Measurements from ENCODE around the gene MBOAT7.

DNA sequence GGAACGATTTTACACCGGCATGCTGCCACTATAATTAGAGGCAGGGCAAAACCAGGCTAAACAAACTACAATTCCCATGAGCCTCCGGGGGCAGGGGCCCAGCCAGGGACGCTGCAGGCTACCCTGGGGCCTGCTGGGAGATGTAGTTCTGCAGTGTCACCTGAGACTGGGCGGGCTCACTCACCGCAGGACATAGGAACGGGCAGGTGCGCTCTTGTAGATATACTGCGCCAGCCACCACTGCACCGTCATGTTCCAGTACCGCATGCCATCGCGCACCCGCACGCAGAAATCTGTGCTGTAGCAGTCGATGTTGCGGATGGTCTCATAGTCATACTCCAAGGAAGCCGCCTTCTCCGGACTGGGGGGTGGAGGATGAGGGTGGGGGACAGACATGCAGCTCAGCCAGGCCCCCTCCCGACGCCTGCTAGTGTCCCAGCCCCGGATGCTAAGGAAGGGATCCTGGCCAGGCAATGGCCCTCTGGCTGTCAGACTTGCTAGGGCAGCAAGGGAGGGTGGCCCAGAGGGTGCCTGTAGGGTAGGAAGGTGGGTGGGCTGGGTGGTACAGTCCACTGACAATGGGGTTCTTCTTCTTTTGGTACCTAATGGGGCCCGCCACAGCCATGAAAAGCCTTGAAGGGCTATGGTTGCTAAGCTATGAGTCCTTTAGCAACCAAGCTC lies 10.7 kb downstream of the MBOAT7 start:
- TF ChIP-seq, protein P1, sequence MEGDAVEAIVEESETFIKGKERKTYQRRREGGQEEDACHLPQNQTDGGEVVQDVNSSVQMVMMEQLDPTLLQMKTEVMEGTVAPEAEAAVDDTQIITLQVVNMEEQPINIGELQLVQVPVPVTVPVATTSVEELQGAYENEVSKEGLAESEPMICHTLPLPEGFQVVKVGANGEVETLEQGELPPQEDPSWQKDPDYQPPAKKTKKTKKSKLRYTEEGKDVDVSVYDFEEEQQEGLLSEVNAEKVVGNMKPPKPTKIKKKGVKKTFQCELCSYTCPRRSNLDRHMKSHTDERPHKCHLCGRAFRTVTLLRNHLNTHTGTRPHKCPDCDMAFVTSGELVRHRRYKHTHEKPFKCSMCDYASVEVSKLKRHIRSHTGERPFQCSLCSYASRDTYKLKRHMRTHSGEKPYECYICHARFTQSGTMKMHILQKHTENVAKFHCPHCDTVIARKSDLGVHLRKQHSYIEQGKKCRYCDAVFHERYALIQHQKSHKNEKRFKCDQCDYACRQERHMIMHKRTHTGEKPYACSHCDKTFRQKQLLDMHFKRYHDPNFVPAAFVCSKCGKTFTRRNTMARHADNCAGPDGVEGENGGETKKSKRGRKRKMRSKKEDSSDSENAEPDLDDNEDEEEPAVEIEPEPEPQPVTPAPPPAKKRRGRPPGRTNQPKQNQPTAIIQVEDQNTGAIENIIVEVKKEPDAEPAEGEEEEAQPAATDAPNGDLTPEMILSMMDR (IDR thresholded peaks at IDR 0.05): no peak
- TF ChIP-seq ZFP36 (IDR thresholded peaks at IDR 0.05; ENCODE audit: borderline replicate concordance, partially characterized antibody) (no peak), ESRRA (IDR thresholded peaks at IDR 0.05; ENCODE audit: borderline replicate concordance, low read length) (no peak), NPAS2 (CRISPR knock-in tag; IDR thresholded peaks at IDR 0.05; ENCODE audit: borderline replicate concordance) (no peak), CHD4 (IDR thresholded peaks at IDR 0.05; ENCODE audit: borderline replicate concordance) (no peak), MYC (IDR thresholded peaks at IDR 0.05; ENCODE audit: borderline replicate concordance, low read length) (no peak), RAD21 (conservative IDR thresholded peaks at IDR 0.05 in 1 of 2, IDR thresholded peaks at IDR 0.05 in 1 of 2) (no peak), RFX5 (IDR thresholded peaks at IDR 0.05) (no peak), CEBPB (IDR thresholded peaks at IDR 0.05) (no peak)
- TF ChIP-seq, protein P2, sequence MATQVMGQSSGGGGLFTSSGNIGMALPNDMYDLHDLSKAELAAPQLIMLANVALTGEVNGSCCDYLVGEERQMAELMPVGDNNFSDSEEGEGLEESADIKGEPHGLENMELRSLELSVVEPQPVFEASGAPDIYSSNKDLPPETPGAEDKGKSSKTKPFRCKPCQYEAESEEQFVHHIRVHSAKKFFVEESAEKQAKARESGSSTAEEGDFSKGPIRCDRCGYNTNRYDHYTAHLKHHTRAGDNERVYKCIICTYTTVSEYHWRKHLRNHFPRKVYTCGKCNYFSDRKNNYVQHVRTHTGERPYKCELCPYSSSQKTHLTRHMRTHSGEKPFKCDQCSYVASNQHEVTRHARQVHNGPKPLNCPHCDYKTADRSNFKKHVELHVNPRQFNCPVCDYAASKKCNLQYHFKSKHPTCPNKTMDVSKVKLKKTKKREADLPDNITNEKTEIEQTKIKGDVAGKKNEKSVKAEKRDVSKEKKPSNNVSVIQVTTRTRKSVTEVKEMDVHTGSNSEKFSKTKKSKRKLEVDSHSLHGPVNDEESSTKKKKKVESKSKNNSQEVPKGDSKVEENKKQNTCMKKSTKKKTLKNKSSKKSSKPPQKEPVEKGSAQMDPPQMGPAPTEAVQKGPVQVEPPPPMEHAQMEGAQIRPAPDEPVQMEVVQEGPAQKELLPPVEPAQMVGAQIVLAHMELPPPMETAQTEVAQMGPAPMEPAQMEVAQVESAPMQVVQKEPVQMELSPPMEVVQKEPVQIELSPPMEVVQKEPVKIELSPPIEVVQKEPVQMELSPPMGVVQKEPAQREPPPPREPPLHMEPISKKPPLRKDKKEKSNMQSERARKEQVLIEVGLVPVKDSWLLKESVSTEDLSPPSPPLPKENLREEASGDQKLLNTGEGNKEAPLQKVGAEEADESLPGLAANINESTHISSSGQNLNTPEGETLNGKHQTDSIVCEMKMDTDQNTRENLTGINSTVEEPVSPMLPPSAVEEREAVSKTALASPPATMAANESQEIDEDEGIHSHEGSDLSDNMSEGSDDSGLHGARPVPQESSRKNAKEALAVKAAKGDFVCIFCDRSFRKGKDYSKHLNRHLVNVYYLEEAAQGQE (IDR thresholded peaks at IDR 0.05): no peak

All from A549 (cell line).